Natural killer cell (primary cell): ENCODE results near the gene GAS6. TPM values are rescaled to one million over a fixed set of nuclear protein-coding genes. Genes with fewer than 3 reads are reported as not detected.
A peak's percentile ranks its signal among the peaks of the same experiment; 100 is the strongest.

Experiments used
- ATAC-seq, 3 donors: fragments of 150-1000 bp in 2 of 3; fragments of 200-7000 bp in 1 of 3; cut with Tn5 transposase; 1 replicate in 1 of 3; 2 replicates in 2 of 3; pipeline ENCODE4 v1.10.0; 2021; ENCODE audit warnings: mild to moderate bottlenecking in 2 of 3, moderate library complexity in 2 of 3
- DNase-seq, 2 donors: peaks; one replicate each; pipeline versions ENCODE4 v3.0.0 to v3.0.0-alpha.2; 2013 to 2021; ENCODE audit warnings: mixed read lengths in 1 of 2
- H3K27ac ChIP-seq: one replicate; pipeline ENCODE4 v1.5.1; 2013; ENCODE audit warnings: mild to moderate bottlenecking, low read length
- H3K27me3 ChIP-seq: one replicate; pipeline ENCODE4 v1.6.1; 2013; ENCODE audit warnings: low read length; ENCODE audit not compliant: control insufficient read depth, insufficient read depth
- H3K36me3 ChIP-seq: one replicate; pipeline ENCODE4 v1.6.1; 2013; ENCODE audit warnings: low read length; ENCODE audit not compliant: control insufficient read depth, insufficient read depth
- H3K4me1 ChIP-seq: one replicate; pipeline ENCODE4 v1.6.1; 2013; ENCODE audit warnings: low read length; ENCODE audit not compliant: control insufficient read depth, insufficient read depth
- H3K4me3 ChIP-seq: one replicate; pipeline ENCODE4 v1.5.1; 2013; ENCODE audit warnings: low read length
- H3K9me3 ChIP-seq: one replicate; pipeline ENCODE4 v1.6.1; 2013; ENCODE audit warnings: low read length; ENCODE audit not compliant: control insufficient read depth, insufficient read depth
- H3K27ac Mint-ChIP-seq, 2 donors: one replicate each; pipeline ENCODE4 v1.8.0; 2022; ENCODE audit warnings: mild to moderate bottlenecking in 2 of 2, mixed read lengths in 2 of 2, moderate library complexity in 1 of 2
- H3K27me3 Mint-ChIP-seq, 2 donors: one replicate each; pipeline ENCODE4 v1.8.0; 2022; ENCODE audit warnings: low read depth in 2 of 2, mixed read lengths in 2 of 2
- H3K36me3 Mint-ChIP-seq: one replicate; pipeline ENCODE4 v1.8.0; 2022; ENCODE audit warnings: mixed read lengths
- H3K4me1 Mint-ChIP-seq, 2 donors: one replicate each; pipeline ENCODE4 v1.8.0; 2022; ENCODE audit warnings: mixed read lengths in 2 of 2
- H3K4me3 Mint-ChIP-seq: one replicate; pipeline ENCODE4 v1.8.0; 2022; ENCODE audit warnings: mild to moderate bottlenecking, moderate library complexity, mixed read lengths
- H3K9me3 Mint-ChIP-seq, 2 donors: one replicate each; pipeline ENCODE4 v1.8.0; 2022; ENCODE audit warnings: mixed read lengths in 2 of 2
- WGBS: methylation state at CpG from one replicate; pipeline ENCODE4 v1.1.7; 2013; ENCODE audit warnings: missing lambda C conversion rate; ENCODE audit not compliant: insufficient coverage; 5-methylcytosine and 5-hydroxymethylcytosine counted together
- intact Hi-C: fragments of 100-400 bp; cut with micrococcal nuclease; formaldehyde crosslinking; loops from one replicate; pipeline ENCODE4 v1.14.2; 2022
- total RNA-seq, 4 donors: library from RNA; stranded (reverse); fragments of 120-200 nt in 1 of 4; gene quantifications; one replicate each; pipeline versions ENCODE4 v1.2.3 to v1.2.4, GENCODE V29; 2013 to 2022
- TF ChIP-seq, protein P1 (sequence below): fragments of 200-600 bp; IDR thresholded peaks from one replicate; pipeline ENCODE4 v1.8.0; 2022; ENCODE audit warnings: antibody characterized with exemption

The GAS6 gene
- total RNA-seq, 3 donors from 2014 or later (not counting 1 experiment from before 2014, with no cell fraction given), result 0.40 to 1.4 (median 0.41) TPM

DNA sequence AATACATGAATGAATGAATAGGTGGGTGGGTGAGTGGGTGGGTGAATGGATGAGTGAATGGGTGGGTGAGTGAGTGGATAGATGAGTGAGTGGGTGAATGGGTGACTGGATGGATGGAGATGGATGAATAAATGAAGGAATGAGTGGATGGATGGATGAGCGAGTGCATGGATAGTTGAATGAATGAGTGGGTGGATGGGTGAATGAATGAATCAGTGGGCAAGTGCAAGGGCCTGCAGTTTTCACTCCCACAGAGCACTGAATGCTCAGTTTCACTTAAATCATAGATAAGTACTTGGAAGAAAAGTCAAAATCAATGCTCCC lies 12.4 kb downstream of the GAS6 start:
- peaks cover 7 to 18% of the 10 kb centered on the region in 2 donors for H3K4me1 Mint-ChIP-seq
- no peaks in the 10 kb centered on the region for H3K36me3 Mint-ChIP-seq
- ATAC-seq, result no peak
- TF ChIP-seq, protein P1, sequence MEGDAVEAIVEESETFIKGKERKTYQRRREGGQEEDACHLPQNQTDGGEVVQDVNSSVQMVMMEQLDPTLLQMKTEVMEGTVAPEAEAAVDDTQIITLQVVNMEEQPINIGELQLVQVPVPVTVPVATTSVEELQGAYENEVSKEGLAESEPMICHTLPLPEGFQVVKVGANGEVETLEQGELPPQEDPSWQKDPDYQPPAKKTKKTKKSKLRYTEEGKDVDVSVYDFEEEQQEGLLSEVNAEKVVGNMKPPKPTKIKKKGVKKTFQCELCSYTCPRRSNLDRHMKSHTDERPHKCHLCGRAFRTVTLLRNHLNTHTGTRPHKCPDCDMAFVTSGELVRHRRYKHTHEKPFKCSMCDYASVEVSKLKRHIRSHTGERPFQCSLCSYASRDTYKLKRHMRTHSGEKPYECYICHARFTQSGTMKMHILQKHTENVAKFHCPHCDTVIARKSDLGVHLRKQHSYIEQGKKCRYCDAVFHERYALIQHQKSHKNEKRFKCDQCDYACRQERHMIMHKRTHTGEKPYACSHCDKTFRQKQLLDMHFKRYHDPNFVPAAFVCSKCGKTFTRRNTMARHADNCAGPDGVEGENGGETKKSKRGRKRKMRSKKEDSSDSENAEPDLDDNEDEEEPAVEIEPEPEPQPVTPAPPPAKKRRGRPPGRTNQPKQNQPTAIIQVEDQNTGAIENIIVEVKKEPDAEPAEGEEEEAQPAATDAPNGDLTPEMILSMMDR, result no peak
- H3K27ac Mint-ChIP-seq, result no peak overlapping the region
- no peaks in the 10 kb centered on the region for H3K9me3 Mint-ChIP-seq
- H3K27me3 ChIP-seq, result no peaks in the 10 kb centered on the region
- no peaks in the 10 kb centered on the region for H3K9me3 ChIP-seq
- DNase-seq, result no peak
- H3K36me3 ChIP-seq, result no peaks in the 10 kb centered on the region
- intact Hi-C loops, result no loop called here
- peaks cover 22% of the 10 kb centered on the region for H3K4me1 ChIP-seq
- H3K4me3 ChIP-seq, result no peak overlapping the region
- peaks cover 5 to 7% of the 10 kb centered on the region in 2 donors for H3K27me3 Mint-ChIP-seq
- 100% methylated on average over 1 of the region's 1 CpG for WGBS
- no peak overlapping the region for H3K4me3 Mint-ChIP-seq
- no peak overlapping the region for H3K27ac ChIP-seq

DNA sequence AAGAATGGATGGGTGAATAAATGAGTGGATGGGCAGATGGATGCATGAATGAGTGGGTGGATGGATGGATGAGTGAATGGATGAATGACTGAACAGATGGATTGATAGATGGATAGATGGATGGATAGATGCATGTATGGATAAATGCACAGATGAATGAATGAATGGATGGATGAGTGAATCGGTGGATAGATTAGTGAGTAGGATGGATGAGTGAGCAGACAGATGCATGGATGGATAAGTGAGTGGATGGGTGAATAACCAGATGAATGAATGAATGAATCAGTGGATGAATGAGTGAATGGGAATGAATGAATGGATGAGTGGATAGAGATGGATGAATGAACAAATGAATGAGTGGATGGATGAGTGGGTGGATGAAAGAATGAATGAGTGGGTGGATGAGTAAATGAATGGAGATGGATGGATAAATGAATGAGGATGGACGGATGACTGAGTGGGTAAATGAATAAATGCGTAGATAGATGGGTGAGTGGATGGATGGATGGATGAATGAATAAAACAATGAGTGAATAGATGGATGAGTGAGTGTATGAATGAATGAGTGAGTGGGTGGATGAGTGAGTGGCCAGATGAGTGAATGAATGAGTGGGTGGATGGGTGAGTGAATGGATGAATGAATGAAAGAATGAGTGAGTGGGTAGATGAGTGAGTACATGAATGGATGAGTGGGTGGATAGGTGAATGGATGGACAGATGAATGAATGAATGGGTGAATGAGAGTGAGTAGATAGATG lies 13.0 kb downstream of the GAS6 start:
- Histone ChIP-seq H3K27me3 (no peaks in the 10 kb centered on the region), H3K4me3 (no peak overlapping the region), H3K36me3 (no peaks in the 10 kb centered on the region), H3K27ac (no peak overlapping the region), H3K9me3 (no peaks in the 10 kb centered on the region), H3K4me1 (peaks cover 27% of the 10 kb centered on the region)
- Mint-ChIP-seq H3K27ac (no peak overlapping the region), H3K36me3 (no peaks in the 10 kb centered on the region), H3K4me3 (no peak overlapping the region), H3K4me1 (peaks cover 12 to 16% of the 10 kb centered on the region in 2 donors), H3K9me3 (no peaks in the 10 kb centered on the region), H3K27me3 (peaks cover 0 to 4% of the 10 kb centered on the region in 2 donors)
- intact Hi-C loops, result no loop called here
- over 99% methylated on average over 3 of the region's 3 CpGs for WGBS
- TF ChIP-seq, protein P1, result no peak
- DNase-seq (no peak), ATAC-seq (no peak)

DNA sequence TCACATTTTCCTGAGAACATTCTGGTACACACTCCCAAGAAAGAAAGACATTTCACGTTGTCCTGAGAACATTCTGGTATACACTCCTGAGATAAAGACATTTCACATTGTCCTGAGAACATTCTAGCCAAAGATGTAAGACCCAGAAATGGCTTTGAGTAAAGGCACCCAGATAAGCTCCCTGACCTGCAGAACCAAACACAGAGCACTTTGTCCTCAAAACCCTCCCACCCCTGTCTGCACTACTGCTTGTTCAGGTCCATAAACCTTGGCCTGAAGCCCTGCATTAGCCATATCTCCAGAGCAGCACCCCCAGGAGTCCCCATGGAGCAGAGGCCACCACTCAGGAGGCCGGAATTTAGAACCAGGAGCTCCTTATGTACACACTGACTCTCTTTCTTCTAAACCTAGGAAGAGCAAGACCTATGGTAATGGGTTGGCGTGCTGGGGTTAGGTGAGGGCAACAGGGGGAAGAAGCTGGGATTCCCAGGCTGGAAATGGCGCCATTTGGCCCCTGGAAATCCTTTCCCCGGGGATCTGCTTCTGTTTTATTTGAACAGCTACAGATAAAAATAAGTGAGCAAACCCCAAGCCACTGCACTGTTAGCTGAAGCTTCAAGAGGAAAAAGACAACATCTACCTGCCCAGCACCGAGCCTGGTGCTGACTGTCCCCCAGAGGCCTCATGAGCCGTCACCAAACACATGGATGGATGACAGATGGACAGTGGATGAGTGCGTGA lies 13.7 kb downstream of the GAS6 start:
- no peak overlapping the region for H3K27ac ChIP-seq
- DNase-seq (peak in 1 of 2 donors; percentile 7), ATAC-seq (no peak)
- H3K9me3 Mint-ChIP-seq, result no peaks in the 10 kb centered on the region
- peaks cover 34% of the 10 kb centered on the region for H3K4me1 ChIP-seq
- no peaks in the 10 kb centered on the region for H3K36me3 ChIP-seq
- TF ChIP-seq, protein P1, result no peak
- H3K4me3 ChIP-seq, result no peak overlapping the region
- intact Hi-C loops, result no loop called here
- no peak overlapping the region for H3K4me3 Mint-ChIP-seq
- H3K27me3 Mint-ChIP-seq, result peaks cover 0 to 4% of the 10 kb centered on the region in 2 donors
- H3K9me3 ChIP-seq, result no peaks in the 10 kb centered on the region
- WGBS, result 85% methylated on average over 8 of the region's 8 CpGs
- no peaks in the 10 kb centered on the region for H3K36me3 Mint-ChIP-seq
- peaks cover 18 to 20% of the 10 kb centered on the region in 2 donors for H3K4me1 Mint-ChIP-seq
- no peaks in the 10 kb centered on the region for H3K27me3 ChIP-seq
- H3K27ac Mint-ChIP-seq, result no peak overlapping the region
